GM21619 (cell line): ENCODE measurements around the gene ATG10.
"Not testable (repeated sequence)": the region's sequence is repeated elsewhere in the genome, so short reads cannot be mapped to it uniquely, and the experiment has no call there.

ENCODE experiments used
- ATAC-seq: cut with Tn5 transposase; IDR thresholded peaks from one replicate; pipeline ENCODE4 v1.9.1; 2021; ENCODE audit not compliant: unreplicated experiment

Gene ATG10

DNA sequence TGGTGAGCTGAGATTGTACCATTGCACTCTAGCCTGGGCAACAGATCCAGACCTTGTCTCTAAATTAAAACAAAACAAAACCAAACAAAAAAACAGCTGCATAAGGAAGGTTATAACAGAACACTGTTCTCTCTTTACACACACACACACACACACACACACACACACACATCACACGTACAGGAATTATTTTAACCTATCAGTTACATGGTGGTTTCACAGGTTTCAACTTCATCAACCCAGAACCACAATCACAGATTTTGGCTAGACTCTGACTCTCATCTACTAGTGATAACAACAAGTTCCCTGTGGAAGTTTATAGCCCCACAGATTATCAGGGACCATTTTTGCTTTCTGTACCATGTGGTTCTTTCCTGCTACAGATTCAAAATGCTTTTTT lies 246.1 kb downstream of the ATG10 start:
- ATAC-seq, result no peak

- no peak for ATAC-seq
These were observed 246.7 kb downstream of the ATG10 start for GRCh38 chr5:82218374-82219156.

DNA sequence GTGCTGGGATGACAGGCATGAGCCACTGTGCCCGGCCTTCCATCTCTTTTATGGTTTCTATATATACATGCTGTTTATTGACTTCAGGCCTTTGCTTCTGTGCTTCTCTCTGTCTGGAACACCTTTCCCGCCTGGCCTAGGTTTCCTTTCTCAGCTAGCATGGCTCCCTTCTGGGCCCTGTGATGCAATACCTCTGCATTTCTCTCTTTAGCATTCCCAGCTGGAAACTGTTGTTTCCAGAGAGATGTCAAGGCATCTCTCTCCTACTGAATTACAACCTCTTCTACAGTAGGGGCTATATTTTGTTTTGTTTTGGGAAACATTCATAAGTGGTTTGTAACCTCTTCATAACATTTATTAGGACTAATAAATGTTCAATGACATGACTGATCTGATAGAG lies 249.2 kb downstream of the ATG10 start:
- no peak for ATAC-seq

- no peak for ATAC-seq
These were observed 251.1 kb downstream of the ATG10 start for GRCh38 chr5:82222597-82223574.

DNA sequence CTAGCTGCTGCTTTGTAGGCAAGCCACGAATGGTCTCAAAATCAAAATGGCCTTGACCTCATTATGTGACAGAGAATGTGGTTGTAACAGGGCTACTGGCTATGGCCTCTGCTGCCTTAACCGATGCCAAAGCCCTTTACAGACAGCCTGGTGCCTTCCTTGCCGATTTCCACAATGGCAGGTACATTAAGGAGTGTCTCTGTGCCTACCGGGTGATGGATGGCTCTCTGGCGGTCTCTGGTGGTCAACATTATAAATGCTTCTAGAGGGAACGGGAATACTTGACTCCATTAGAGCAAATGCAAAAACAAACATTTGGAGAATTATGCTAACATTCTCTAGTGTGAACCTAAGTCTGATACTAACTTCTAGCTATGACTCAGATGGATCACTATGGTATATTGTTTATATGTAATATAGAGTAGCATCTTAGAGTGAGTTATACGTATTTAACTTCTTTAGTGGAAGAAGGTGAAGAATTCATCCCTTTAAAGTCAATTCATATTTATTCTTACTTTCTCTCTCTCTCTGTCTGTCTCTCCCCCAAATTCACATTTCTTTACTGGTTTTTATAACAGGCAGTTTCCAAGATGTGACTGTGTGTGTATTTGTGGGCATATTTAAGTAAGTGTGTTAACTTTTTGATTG lies 253.8 kb downstream of the ATG10 start:
- ATAC-seq, result peak; percentile 81

DNA sequence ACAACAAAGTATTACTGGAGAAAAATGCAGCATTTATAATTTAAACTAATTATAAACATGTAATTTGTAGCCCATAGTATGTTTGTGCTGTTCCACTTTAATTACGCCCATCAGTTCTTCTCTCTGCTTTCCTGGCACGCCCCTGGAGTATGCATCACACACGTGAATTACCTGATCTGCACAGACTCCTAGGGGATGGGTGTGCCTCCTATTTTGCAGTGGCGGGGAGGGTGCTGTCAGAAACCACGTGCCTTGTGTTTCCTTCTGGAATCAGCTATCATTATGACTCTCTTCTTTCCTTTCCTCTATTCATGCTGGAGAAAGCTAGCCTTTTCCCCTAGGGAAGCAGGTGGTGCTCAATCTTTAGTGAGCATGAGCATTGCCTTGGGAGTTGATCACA lies 263.1 kb downstream of the ATG10 start:
- no peak for ATAC-seq

DNA sequence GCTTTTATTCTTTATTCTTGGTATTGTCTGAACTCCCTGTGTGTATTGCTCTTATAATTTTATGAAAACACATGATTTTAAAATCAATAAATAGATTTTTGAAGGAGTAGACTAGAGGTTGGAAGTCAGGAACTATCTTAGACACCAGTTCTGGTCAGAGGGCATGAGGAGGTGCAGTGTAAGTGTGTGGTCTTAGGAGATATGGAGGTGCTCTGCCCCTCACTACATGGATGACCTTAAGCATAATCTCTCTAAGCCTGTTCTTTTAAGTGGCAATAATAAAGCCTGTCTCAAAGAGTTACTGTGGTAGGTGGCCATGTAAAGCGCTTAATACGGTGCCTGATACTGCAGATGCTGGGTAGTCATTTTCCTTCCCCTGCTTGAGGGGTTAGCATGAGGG lies 272.3 kb downstream of the ATG10 start:
- ATAC-seq, result no peak

GRCh38 chr5:82244854-82245635 lies 273.2 kb downstream of the ATG10 start:
- no peak for ATAC-seq

GRCh38 chr5:82246960-82247574 lies 275.2 kb downstream of the ATG10 start:
- ATAC-seq, result no peak

GRCh38 chr5:82252744-82253143 lies 280.9 kb downstream of the ATG10 start:
- ATAC-seq, result no peak

- no peak for ATAC-seq
These were observed 284.0 kb downstream of the ATG10 start for GRCh38 chr5:82255844-82256243.

DNA sequence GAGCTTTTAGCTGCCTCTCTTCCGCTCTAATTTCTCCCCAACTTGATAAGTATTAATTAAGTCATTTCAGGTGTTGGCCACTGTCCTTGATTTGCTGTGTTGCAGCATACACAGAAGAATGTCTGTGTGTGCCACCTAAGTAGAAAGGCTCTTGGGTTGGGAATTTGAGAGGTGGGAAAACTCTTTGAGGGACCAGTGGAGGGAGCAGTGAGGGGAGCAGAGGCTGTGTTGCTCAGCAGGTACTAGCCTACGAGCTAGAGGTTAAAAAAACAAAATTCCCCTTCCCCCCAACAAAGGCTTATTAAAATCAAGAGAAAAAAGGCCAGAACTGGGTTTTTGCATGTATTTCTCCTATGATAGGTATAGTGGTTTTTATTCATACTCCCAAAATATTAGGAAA lies 285.4 kb downstream of the ATG10 start:
- no peak for ATAC-seq

DNA sequence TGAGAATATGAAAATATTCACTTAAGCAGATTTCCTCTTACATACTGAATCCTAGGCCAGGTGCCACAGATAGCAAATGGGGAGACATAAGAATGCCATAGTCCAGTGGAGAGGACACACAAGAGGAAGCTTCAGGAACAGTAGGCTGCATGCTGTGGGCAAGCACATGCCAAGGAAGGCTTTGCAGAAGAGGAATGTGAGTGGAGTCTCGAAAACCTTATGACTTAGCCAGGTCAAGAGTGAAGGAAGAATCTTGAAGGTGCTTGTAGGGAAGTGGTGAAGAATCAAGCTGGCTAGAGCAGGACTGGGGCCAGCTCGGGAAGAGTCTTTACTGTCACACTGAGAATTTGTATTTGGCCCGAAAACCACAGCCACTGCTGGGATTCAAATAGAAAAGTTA lies 285.9 kb downstream of the ATG10 start:
- ATAC-seq, result no peak

- ATAC-seq, result no peak
These were observed 287.5 kb downstream of the ATG10 start for GRCh38 chr5:82259172-82259800.

DNA sequence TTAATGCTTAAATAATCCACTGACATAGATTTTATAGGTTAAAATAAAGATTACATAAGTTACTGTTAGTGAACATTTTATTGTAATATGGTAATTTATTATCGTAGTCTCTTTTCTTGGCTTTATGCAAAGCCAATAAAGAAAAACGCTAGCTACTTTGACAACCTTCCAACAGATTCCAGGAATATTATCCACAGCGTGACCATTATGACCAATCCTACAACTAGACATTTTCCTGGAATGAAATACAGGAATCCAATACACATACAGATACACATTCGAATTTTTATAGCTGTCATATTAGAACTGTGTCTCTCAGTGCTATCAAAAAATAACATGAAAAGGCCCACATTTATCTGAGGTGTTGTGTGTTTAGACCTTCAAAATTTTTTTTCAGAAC lies 293.2 kb downstream of the ATG10 start:
- ATAC-seq, result no peak

DNA sequence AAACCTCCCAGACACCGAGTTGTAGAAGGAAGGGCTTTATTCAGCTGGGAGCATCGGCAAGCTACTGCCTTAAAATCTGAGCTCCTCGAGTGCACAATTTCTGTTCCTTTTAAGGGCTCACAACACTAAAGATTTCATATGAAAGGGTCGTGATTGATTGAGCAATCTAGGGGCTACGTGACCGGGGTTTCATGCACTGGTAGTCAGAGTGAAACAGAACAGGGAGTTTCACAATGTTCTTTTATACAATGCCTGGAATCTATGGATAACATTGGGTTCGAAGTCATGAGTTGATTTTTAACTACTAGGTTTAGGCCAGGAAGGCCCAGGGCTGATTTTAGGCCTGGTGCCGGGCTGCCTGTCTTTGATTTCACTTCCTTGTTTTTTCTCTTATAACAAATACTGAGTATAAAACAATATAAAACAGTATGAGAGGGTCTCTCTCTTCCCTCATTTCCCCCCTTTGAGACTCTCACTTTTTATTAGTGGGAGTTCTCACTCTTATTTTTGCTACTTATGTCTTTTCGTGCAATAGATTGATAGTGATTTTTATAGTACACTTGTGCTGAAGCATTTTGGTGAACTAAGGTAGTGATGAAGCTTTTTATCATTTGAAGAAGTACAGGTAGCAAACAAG lies 295.6 kb downstream of the ATG10 start:
- not testable (repeated sequence) for ATAC-seq

- ATAC-seq, result not testable (repeated sequence)
These were observed 297.5 kb downstream of the ATG10 start for GRCh38 chr5:82269363-82269762.

DNA sequence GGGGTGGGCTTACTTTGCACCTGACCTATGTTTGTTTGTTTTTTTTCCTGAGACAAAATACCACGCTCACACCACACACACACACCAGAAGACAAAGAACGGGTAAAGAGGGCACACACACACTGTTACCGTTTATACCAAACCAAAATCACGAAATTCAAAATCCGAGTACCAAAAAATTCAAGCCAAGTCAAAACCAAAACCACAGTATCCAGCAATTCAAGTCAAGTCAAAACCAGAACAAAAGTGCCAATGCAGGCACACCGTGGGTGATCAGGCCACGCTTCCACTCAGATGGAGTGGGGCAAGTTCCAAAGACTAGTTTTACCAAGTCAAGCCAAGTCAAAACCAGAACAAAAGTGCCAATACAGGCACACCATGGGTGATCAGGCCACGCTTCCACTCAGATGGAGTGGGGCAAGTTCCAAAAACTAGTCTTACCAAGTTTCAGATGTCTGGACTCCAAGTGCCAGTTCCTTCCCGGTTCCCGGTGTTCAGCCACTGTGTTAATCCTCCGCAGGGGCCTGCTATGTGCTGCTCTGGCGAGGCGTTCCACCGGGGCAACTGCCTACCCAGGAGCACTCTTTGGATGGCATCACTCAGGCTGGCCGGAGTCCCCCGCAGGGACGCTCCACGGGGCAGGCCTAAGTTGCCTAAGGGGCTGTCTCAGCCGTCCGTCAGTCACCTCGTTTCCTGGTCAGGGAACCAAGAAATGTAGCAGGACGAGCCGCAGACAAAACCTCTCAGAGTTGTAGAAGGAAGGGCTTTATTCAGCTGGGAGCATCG lies 300.9 kb downstream of the ATG10 start:
- not testable (repeated sequence) for ATAC-seq

GRCh38 chr5:82273426-82273825 lies 301.6 kb downstream of the ATG10 start:
- ATAC-seq, result not testable (repeated sequence)
